H1 (cell line): ENCODE data around the gene EML1. TPM values are rescaled to one million over a fixed set of nuclear protein-coding genes. Genes with fewer than 3 reads are reported as not detected.

Experiments
- CTCF ChIA-PET: fragments of 300-600 bp; sonication (Branson Sonifier 250); formaldehyde crosslinking; loops from one replicate; lab custom pipeline; 2021; ENCODE audit not compliant: partially characterized antibody; lab: Charles Lee
- POLR2A ChIA-PET: fragments of 300-600 bp; sonication (Branson Sonifier 250); formaldehyde crosslinking; loops from one replicate; lab custom pipeline; 2021; ENCODE audit warnings: inconsistent platforms; ENCODE audit not compliant: partially characterized antibody; lab: Charles Lee
- DNase-seq, 2 experiments: peaks; one replicate each; pipeline versions ENCODE4 v3.0.0 to v3.0.0-alpha.2; 2010 to 2022; ENCODE audit warnings: low spot score in 2 of 2, low read depth in 1 of 2, mixed read lengths in 1 of 2
- FAIRE-seq: peaks from 2 replicates; lab custom pipeline; 2011; peaks lifted over from hg19 to GRCh38; lab: Jason Lieb, UNC
- H2AFZ ChIP-seq: 2 replicates; pipeline ENCODE4 v1.8.1; 2012; ENCODE audit warnings: low read length, inconsistent platforms
- H2AK5ac ChIP-seq: 2 replicates; pipeline ENCODE4 v1.6.1; 2013; ENCODE audit warnings: low read depth, low read length
- H2BK120ac ChIP-seq: replicated peaks from 2 replicates; pipeline ENCODE3; 2013; ENCODE audit warnings: low read depth, low read length, inconsistent platforms
- H2BK12ac ChIP-seq: 2 replicates; pipeline ENCODE4 v1.6.1; 2013; ENCODE audit warnings: low read depth, low read length
- H2BK15ac ChIP-seq: 2 replicates; pipeline ENCODE4 v1.6.1; 2013; ENCODE audit warnings: low read length
- H2BK20ac ChIP-seq: 2 replicates; pipeline ENCODE4 v1.6.1; 2013; ENCODE audit warnings: low read length
- H2BK5ac ChIP-seq: 2 replicates; pipeline ENCODE4 v1.6.1; 2013; ENCODE audit warnings: low read depth, low read length
- H3K14ac ChIP-seq: 2 replicates; pipeline ENCODE4 v1.6.1; 2013; ENCODE audit warnings: inconsistent platforms; ENCODE audit not compliant: insufficient read length
- H3K18ac ChIP-seq: 2 replicates; pipeline ENCODE4 v1.6.1; 2013; ENCODE audit warnings: low read length; ENCODE audit errors: extremely low read depth
- H3K23ac ChIP-seq: 2 replicates; pipeline ENCODE4 v1.6.1; 2013; ENCODE audit warnings: inconsistent platforms; ENCODE audit not compliant: insufficient read length
- H3K23me2 ChIP-seq: 2 replicates; pipeline ENCODE4 v1.6.1; 2013; ENCODE audit warnings: low read depth, low read length
- H3K27ac ChIP-seq: 2 replicates; pipeline ENCODE4 v1.6.1; 2011; ENCODE audit warnings: low read depth, low read length, inconsistent platforms
- H3K27me3 ChIP-seq, 4 experiments: replicated peaks in 1 of 4; 1 replicate in 1 of 4; 2 replicates in 3 of 4; pipeline versions ENCODE4 v1.6.1 to v1.8.1; 2011 to 2013; ENCODE audit warnings: low read length in 3 of 4, mild to moderate bottlenecking in 3 of 4, inconsistent platforms in 2 of 4, mixed read lengths in 2 of 4, moderate library complexity in 1 of 4; ENCODE audit not compliant: control insufficient read depth in 3 of 4, insufficient read depth in 3 of 4; ENCODE audit errors: extremely low read depth in 1 of 4
- H3K36me3 ChIP-seq, 4 experiments: 2 replicates each; pipeline versions ENCODE4 v1.6.1 to v1.8.1; 2011 to 2013; ENCODE audit warnings: mild to moderate bottlenecking in 4 of 4, low read length in 3 of 4, moderate library complexity in 2 of 4, control low read depth in 1 of 4, inconsistent platforms in 1 of 4; ENCODE audit not compliant: insufficient read depth in 4 of 4, control insufficient read depth in 2 of 4
- H3K4ac ChIP-seq: replicated peaks from 2 replicates; pipeline ENCODE3; 2013; ENCODE audit warnings: low read length, low read depth, mixed read lengths, inconsistent platforms; ENCODE audit not compliant: insufficient read length
- H3K4me1 ChIP-seq, 4 experiments: replicated peaks in 1 of 4; 1 replicate in 1 of 4; 2 replicates in 3 of 4; pipeline versions ENCODE4 v1.6.1 to v1.8.1; 2011 to 2013; ENCODE audit warnings: low read length in 3 of 4, inconsistent platforms in 2 of 4, mixed read lengths in 1 of 4; ENCODE audit not compliant: insufficient read depth in 4 of 4, control insufficient read depth in 3 of 4
- H3K4me2 ChIP-seq, 2 experiments: 2 replicates each; pipeline versions ENCODE4 v1.6.1 to v1.8.1; 2011 to 2013; ENCODE audit warnings: low read depth in 2 of 2, low read length in 2 of 2, control low read depth in 1 of 2, inconsistent platforms in 1 of 2, mild to moderate bottlenecking in 1 of 2; ENCODE audit not compliant: insufficient read depth in 1 of 2
- H3K4me3 ChIP-seq, 4 experiments: fragments of 200-600, 300-600 bp in 1 of 4; sonication (generic), shearing (Covaris generic), sonication (Bioruptor Twin) in 1 of 4; 2 replicates each; pipeline versions ENCODE4 v1.5.1 to v1.8.1; 2011 to 2016; ENCODE audit warnings: low read length in 4 of 4, low read depth in 3 of 4, control low read depth in 2 of 4, inconsistent platforms in 2 of 4, mild to moderate bottlenecking in 2 of 4, mixed read lengths in 1 of 4, moderate library complexity in 1 of 4; ENCODE audit not compliant: insufficient read depth in 2 of 4; ENCODE audit errors: extremely low read depth in 1 of 4
- H3K56ac ChIP-seq: replicated peaks from 2 replicates; pipeline ENCODE3; 2013; ENCODE audit warnings: low read depth, mild to moderate bottlenecking, mixed read lengths, low read length, inconsistent platforms; ENCODE audit not compliant: insufficient read length
- H3K79me1 ChIP-seq: 2 replicates; pipeline ENCODE4 v1.6.1; 2013; ENCODE audit warnings: low read depth, low read length, control low read depth
- H3K79me2 ChIP-seq, 2 experiments: 2 replicates each; pipeline versions ENCODE4 v1.6.1 to v1.8.1; 2012 to 2013; ENCODE audit warnings: low read length in 2 of 2, mild to moderate bottlenecking in 2 of 2, inconsistent platforms in 1 of 2; ENCODE audit not compliant: insufficient read depth in 2 of 2, control insufficient read depth in 1 of 2
- H3K9ac ChIP-seq, 4 experiments: replicated peaks in 1 of 4; 1 replicate in 1 of 4; 2 replicates in 3 of 4; pipeline versions ENCODE4 v1.6.1 to v1.8.1; 2011 to 2013; ENCODE audit warnings: low read depth in 3 of 4, low read length in 3 of 4, control low read depth in 2 of 4, mild to moderate bottlenecking in 2 of 4, moderate library complexity in 2 of 4, inconsistent platforms in 1 of 4; ENCODE audit errors: extremely low read depth in 1 of 4
- H3K9me3 ChIP-seq, 2 experiments: 2 replicates each; pipeline versions ENCODE4 v1.6.1 to v1.8.1; 2012 to 2013; ENCODE audit warnings: mild to moderate bottlenecking in 2 of 2, moderate library complexity in 2 of 2, control low read depth in 1 of 2, inconsistent platforms in 1 of 2, low read depth in 1 of 2, low read length in 1 of 2, mixed read lengths in 1 of 2; ENCODE audit not compliant: insufficient read depth in 2 of 2
- H4K20me1 ChIP-seq, 2 experiments: replicated peaks in 1 of 2; 2 replicates each; pipeline versions ENCODE3 to v1.8.1; 2011 to 2013; ENCODE audit warnings: inconsistent platforms in 2 of 2, low read length in 2 of 2, mild to moderate bottlenecking in 1 of 2; ENCODE audit not compliant: insufficient read depth in 2 of 2, control insufficient read depth in 1 of 2
- H4K5ac ChIP-seq: 2 replicates; pipeline ENCODE4 v1.6.1; 2013; ENCODE audit warnings: low read length, low read depth, mixed read lengths, inconsistent platforms; ENCODE audit not compliant: insufficient read length
- H4K8ac ChIP-seq: 2 replicates; pipeline ENCODE4 v1.8.0; 2013; ENCODE audit warnings: mild to moderate bottlenecking, moderate library complexity, low read length, inconsistent platforms; ENCODE audit not compliant: insufficient read depth; ENCODE audit errors: extremely low read depth
- H4K91ac ChIP-seq: replicated peaks from 2 replicates; pipeline ENCODE3; 2013; ENCODE audit warnings: low read length, mixed read lengths, inconsistent platforms; ENCODE audit not compliant: insufficient read length
- BCL11A ChIP-seq, 2 experiments: IDR thresholded peaks; one replicate each; pipeline ENCODE4 v1.6.1; 2011; ENCODE audit warnings: low read depth in 2 of 2, low read length in 2 of 2, mild to moderate bottlenecking in 2 of 2
- CTBP2 ChIP-seq: IDR thresholded peaks from 2 replicates; pipeline ENCODE4 v1.7.0; 2011; ENCODE audit warnings: borderline replicate concordance, mild to moderate bottlenecking, moderate library complexity, mixed read lengths, low read length; ENCODE audit not compliant: insufficient read depth, insufficient read length
- FOSL1 ChIP-seq: IDR thresholded peaks from 2 replicates; pipeline ENCODE4 v1.6.1; 2011; ENCODE audit warnings: mild to moderate bottlenecking, low read depth, low read length, moderate library complexity; ENCODE audit not compliant: insufficient read depth
- GABPA ChIP-seq: IDR thresholded peaks from 2 replicates; pipeline ENCODE4 v1.6.1; 2011; ENCODE audit warnings: mild to moderate bottlenecking, low read length, moderate library complexity, borderline replicate concordance; ENCODE audit not compliant: insufficient read depth
- JUND ChIP-seq: IDR thresholded peaks from 2 replicates; pipeline ENCODE4 v1.6.1; 2011; ENCODE audit warnings: mild to moderate bottlenecking, improper control_type of control experiment, low read length
- KDM1A ChIP-seq: fragments of 200-600, 300-600 bp; sonication (generic); IDR thresholded peaks from 2 replicates; pipeline ENCODE4 v1.7.1; 2016; ENCODE audit warnings: mild to moderate bottlenecking, low read length, borderline replicate concordance
- KDM5A ChIP-seq: fragments of 200-600 bp; IDR thresholded peaks from 2 replicates; pipeline ENCODE4 v1.7.1; 2012; ENCODE audit warnings: mild to moderate bottlenecking, low read length, inconsistent platforms, mixed read lengths
- WGBS, 2 experiments: shearing (Covaris generic) in 1 of 2; methylation state at CpG; one replicate each; pipeline versions ENCODE4 v1.1.6 to v1.1.7; 2013 to 2015; ENCODE audit warnings: low lambda C conversion rate in 2 of 2, mixed read lengths in 2 of 2, inconsistent platforms in 1 of 2, low coverage in 1 of 2, missing lambda C conversion rate in 1 of 2; ENCODE audit not compliant: insufficient replicate concordance in 2 of 2, insufficient coverage in 1 of 2, insufficient read length in 1 of 2; ENCODE audit errors: extremely low coverage in 1 of 2, missing lambda C conversion rate in 1 of 2; 5-methylcytosine and 5-hydroxymethylcytosine counted together
- polyA plus RNA-seq, 7 experiments: library from polyadenylated mRNA; depleted of rRNA in 3 of 7; stranded (reverse) in 5 of 7; unstranded in 2 of 7; fragments of >200 nt in 5 of 7; fragments of 200-250 nt in 2 of 7; gene quantifications; 1 replicate in 5 of 7; 2 replicates in 1 of 7; 4 replicates in 1 of 7; pipeline versions ENCODE4 v1.2.1 to v1.2.3, GENCODE V29; 2011 to 2013; ENCODE audit warnings: missing spikeins in 2 of 7, mixed read lengths in 2 of 7
- total RNA-seq: library from RNA; stranded (reverse); fragmentation: NEBNext Ultra II Directional; extraction: Animal tissue kit (Norgen Biotek cat#: 25700); gene quantifications from 2 replicates; pipeline ENCODE4 v1.2.1, GENCODE V29; 2021

EML1 gene
- total and polyA plus RNA-seq, 2 of the 8 experiments (the other 6 are each of a cell fraction or from before 2014, with no cell fraction given): 11.1 to 24.7 TPM

DNA sequence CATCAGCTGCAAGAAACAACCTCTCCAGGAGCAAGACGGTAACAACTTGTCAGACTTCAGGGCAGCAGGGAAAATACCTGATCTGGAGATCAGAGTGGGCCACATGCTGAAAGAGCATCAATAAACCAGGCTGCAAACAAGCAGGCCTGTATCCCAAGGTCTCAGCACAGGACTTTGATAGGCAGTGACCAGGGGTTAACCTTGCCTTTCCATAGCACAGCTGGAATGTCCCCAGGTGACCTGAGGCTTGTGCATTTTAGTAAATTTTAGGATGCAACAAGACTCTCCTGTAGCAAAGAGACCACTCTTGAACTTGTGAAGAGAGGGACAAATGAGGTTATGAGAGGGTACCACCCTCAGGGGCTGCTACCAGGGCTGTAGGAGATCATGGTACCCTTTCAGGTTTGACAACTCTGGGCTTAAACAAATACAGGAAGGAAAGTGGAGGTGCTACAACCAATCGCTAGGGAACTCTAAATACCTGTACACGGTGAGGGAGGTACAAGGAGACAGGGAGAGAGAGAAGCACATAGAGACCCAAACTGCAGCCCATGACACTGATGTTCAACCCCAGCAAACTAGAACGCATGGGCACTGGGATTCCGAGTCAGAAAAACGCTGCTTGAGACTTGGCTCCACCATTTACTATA is 176.6 kb downstream of the EML1 start:
- no peak overlapping the region for H2BK15ac ChIP-seq
- no peak overlapping the region for H2AFZ ChIP-seq
- no peak for DNase-seq
- TF ChIP-seq BCL11A (IDR thresholded peaks at IDR 0.05; ENCODE audit: low read depth in 2 of 2, low read length in 2 of 2) (no peak), CTBP2 (no peak), KDM1A (no peak), FOSL1 (no peak), KDM5A (no peak), JUND (no peak), GABPA (no peak)
- TF ChIP-seq, all 59 proteins: peak for 0
- Histone ChIP-seq H2BK5ac (no peak overlapping the region), H3K23me2 (peaks cover 4% of the 10 kb centered on the region; the same call in 1 of the 2 replicates), H3K18ac (no peak overlapping the region), H2AK5ac (peak overlapping the region; percentile 76; the same call in 1 of the 2 replicates), H3K4me2 (no peak overlapping the region), H4K20me1 (peaks cover 0 to 1% of the 10 kb centered on the region in 2 experiments), H3K9ac (no peak overlapping the region), H4K5ac (no peak overlapping the region), H3K4ac (no peak overlapping the region), H2BK20ac (no peak overlapping the region), H3K14ac (no peak overlapping the region), H3K79me1 (peaks cover 6% of the 10 kb centered on the region; the same call in 1 of the 2 replicates), H3K9me3 (peaks cover 5 to 8% of the 10 kb centered on the region in 2 experiments; a peak in 3 of 4 replicates), H3K27ac (no peak overlapping the region), H3K27me3 (peaks cover 6 to 22% (median 19%) of the 10 kb centered on the region in 4 experiments), H3K79me2 (peaks cover 0 to 22% of the 10 kb centered on the region in 2 experiments; a peak in 3 of 4 replicates), H3K23ac (no peak overlapping the region), H4K91ac (no peak overlapping the region), H2BK120ac (no peak overlapping the region), H3K4me1 (peaks cover 0 to 12% (median 5%) of the 10 kb centered on the region in 4 experiments; a peak in 6 of 7 replicates), H3K36me3 (no peaks in the 10 kb centered on the region), H3K56ac (no peak overlapping the region), H4K8ac (no peak overlapping the region), H3K4me3 (no peak overlapping the region), H2BK12ac (no peak overlapping the region)
- WGBS, 2 experiments: 89% methylated on average over 6 of the region's 6 CpGs; no CpG with 5 or more reads in 1 of the 2 experiments
- ChIA-PET CTCF (interaction anchor here (1.6 kb wide), 1 partner anchor 138 kb away, joined by 4 read pairs; no protein-coding TSS in a partner anchor), POLR2A (no interaction called here)
- FAIRE-seq: peak; percentile 55
